Neural progenitor cell (in vitro differentiated cells): ENCODE data around the gene SREBF2. TPM values are rescaled to one million over a fixed set of nuclear protein-coding genes. Genes with fewer than 3 reads are reported as not detected.

Source experiments
- DNase-seq: peaks from one replicate; pipeline ENCODE4 v3.0.0-alpha.2; 2016; ENCODE audit warnings: low spot score
- H2AFZ ChIP-seq: fragments of 200-600 bp; sonication (generic); replicated peaks from 2 replicates; pipeline ENCODE4 v1.6.1; 2016; ENCODE audit warnings: antibody characterized with exemption
- H3F3A ChIP-seq: fragments of 200-600 bp; sonication (generic); 2 replicates; pipeline ENCODE4 v1.6.1; 2016; ENCODE audit warnings: antibody characterized with exemption, low read depth
- H3K27ac ChIP-seq: fragments of 200-600 bp; sonication (generic); 2 replicates; pipeline ENCODE4 v1.5.1; 2016; ENCODE audit warnings: mild to moderate bottlenecking
- H3K27me3 ChIP-seq: fragments of 200-600 bp; sonication (generic); 2 replicates; pipeline ENCODE4 v1.6.1; 2016; ENCODE audit warnings: mild to moderate bottlenecking, moderate library complexity
- H3K36me3 ChIP-seq: fragments of 200-600 bp; sonication (generic); 2 replicates; pipeline ENCODE4 v1.5.1; 2016
- H3K4me1 ChIP-seq: fragments of 200-600 bp; sonication (generic); 2 replicates; pipeline ENCODE4 v1.6.1; 2016; ENCODE audit warnings: mixed run types
- H3K4me2 ChIP-seq: fragments of 200-600 bp; sonication (generic); 2 replicates; pipeline ENCODE4 v1.6.1; 2016
- H3K4me3 ChIP-seq: fragments of 200-600 bp; sonication (generic); 2 replicates; pipeline ENCODE4 v1.5.1; 2016
- H3K79me2 ChIP-seq: fragments of 200-600 bp; sonication (generic); 2 replicates; pipeline ENCODE4 v1.6.1; 2016; ENCODE audit warnings: low read depth
- H3K9ac ChIP-seq: fragments of 200-600 bp; sonication (generic); 2 replicates; pipeline ENCODE4 v1.6.1; 2016
- H3K9me3 ChIP-seq: fragments of 200-600 bp; sonication (generic); 2 replicates; pipeline ENCODE4 v1.5.1; 2016; ENCODE audit warnings: low read depth
- H4K20me1 ChIP-seq: fragments of 200-600 bp; sonication (generic); 2 replicates; pipeline ENCODE4 v1.6.1; 2016; ENCODE audit warnings: low read depth
- H3K27ac Mint-ChIP-seq: 3 replicates; pipeline ENCODE4 v1.8.0; 2021; ENCODE audit warnings: mixed read lengths
- H3K27me3 Mint-ChIP-seq: 2 replicates; pipeline ENCODE4 v1.8.0; 2022; ENCODE audit warnings: low read depth, mild to moderate bottlenecking, inconsistent platforms, moderate library complexity, mixed read lengths; ENCODE audit not compliant: insufficient read depth
- H3K36me3 Mint-ChIP-seq: 3 replicates; pipeline ENCODE4 v1.8.0; 2021; ENCODE audit warnings: mixed read lengths
- H3K4me1 Mint-ChIP-seq: 3 replicates; pipeline ENCODE4 v1.8.0; 2021; ENCODE audit warnings: mixed read lengths
- H3K4me3 Mint-ChIP-seq: 3 replicates; pipeline ENCODE4 v1.8.0; 2021; ENCODE audit warnings: mild to moderate bottlenecking, moderate library complexity, mixed read lengths
- H3K9me3 Mint-ChIP-seq: 3 replicates; pipeline ENCODE4 v1.8.0; 2020; ENCODE audit warnings: mixed read lengths
- EZH2 ChIP-seq: fragments of 200-600 bp; sonication (generic); IDR thresholded peaks from 2 replicates; pipeline ENCODE4 v1.6.1; 2017; ENCODE audit warnings: antibody characterized with exemption, mild to moderate bottlenecking, moderate library complexity
- EZH2phosphoT487 ChIP-seq: fragments of 200-600 bp; sonication (generic); IDR thresholded peaks from 2 replicates; pipeline ENCODE4 v1.6.1; 2017; ENCODE audit warnings: antibody characterized with exemption
- total RNA-seq: library from RNA; depleted of rRNA; stranded (reverse); fragments of >200 nt; gene quantifications from 2 replicates; pipeline ENCODE4 v1.2.3, GENCODE V29; 2015; ENCODE audit warnings: low replicate concordance
- TF ChIP-seq, protein P1 (sequence below): fragments of 200-600 bp; sonication (generic); IDR thresholded peaks from 2 replicates; pipeline ENCODE4 v1.5.1; 2017; ENCODE audit warnings: antibody characterized with exemption, mild to moderate bottlenecking

SREBF2 gene
- total RNA-seq, 1 donor from 2014 or later = 64.0 TPM

DNA sequence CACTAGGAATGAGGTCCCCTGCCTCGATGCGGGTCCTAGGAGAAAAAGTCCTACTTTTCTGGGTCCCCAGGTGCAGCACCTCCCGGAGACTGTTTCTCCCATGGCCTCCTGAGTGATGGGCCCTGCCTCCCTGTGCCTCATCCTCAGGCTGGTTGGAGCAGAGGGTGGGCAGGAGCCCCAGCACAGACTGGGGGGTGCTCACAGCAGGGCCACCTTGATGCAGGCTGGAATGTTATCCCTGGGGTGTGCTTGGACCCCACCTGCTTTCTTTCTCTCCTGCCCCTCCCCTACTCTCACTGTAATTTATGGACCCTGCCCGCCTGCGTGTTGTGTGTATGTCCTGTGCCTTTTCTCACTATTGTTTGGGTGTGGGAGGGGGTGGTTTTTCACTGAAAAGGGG is 73.9 kb downstream of the SREBF2 start:
- Histone ChIP-seq H3K27ac (no peak overlapping the region), H3K36me3 (no peaks in the 10 kb centered on the region), H3K9me3 (no peaks in the 10 kb centered on the region), H3K4me1 (peaks cover 13% of the 10 kb centered on the region), H2AFZ (no peak overlapping the region), H4K20me1 (peaks cover 77% of the 10 kb centered on the region), H3K4me2 (no peak overlapping the region), H3K79me2 (no peaks in the 10 kb centered on the region), H3F3A (peaks cover 28% of the 10 kb centered on the region), H3K27me3 (peaks cover 43% of the 10 kb centered on the region), H3K9ac (no peak overlapping the region), H3K4me3 (no peak overlapping the region)
- Mint-ChIP-seq H3K4me3 (no peak overlapping the region), H3K36me3 (peaks cover 12% of the 10 kb centered on the region), H3K9me3 (peaks cover 4% of the 10 kb centered on the region), H3K4me1 (peaks cover 5% of the 10 kb centered on the region), H3K27ac (no peak overlapping the region), H3K27me3 (peaks cover 26% of the 10 kb centered on the region)
- no peak for DNase-seq
- TF ChIP-seq EZH2phosphoT487 (no peak), EZH2 (no peak)
- TF ChIP-seq, protein P1, sequence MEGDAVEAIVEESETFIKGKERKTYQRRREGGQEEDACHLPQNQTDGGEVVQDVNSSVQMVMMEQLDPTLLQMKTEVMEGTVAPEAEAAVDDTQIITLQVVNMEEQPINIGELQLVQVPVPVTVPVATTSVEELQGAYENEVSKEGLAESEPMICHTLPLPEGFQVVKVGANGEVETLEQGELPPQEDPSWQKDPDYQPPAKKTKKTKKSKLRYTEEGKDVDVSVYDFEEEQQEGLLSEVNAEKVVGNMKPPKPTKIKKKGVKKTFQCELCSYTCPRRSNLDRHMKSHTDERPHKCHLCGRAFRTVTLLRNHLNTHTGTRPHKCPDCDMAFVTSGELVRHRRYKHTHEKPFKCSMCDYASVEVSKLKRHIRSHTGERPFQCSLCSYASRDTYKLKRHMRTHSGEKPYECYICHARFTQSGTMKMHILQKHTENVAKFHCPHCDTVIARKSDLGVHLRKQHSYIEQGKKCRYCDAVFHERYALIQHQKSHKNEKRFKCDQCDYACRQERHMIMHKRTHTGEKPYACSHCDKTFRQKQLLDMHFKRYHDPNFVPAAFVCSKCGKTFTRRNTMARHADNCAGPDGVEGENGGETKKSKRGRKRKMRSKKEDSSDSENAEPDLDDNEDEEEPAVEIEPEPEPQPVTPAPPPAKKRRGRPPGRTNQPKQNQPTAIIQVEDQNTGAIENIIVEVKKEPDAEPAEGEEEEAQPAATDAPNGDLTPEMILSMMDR = no peak

DNA sequence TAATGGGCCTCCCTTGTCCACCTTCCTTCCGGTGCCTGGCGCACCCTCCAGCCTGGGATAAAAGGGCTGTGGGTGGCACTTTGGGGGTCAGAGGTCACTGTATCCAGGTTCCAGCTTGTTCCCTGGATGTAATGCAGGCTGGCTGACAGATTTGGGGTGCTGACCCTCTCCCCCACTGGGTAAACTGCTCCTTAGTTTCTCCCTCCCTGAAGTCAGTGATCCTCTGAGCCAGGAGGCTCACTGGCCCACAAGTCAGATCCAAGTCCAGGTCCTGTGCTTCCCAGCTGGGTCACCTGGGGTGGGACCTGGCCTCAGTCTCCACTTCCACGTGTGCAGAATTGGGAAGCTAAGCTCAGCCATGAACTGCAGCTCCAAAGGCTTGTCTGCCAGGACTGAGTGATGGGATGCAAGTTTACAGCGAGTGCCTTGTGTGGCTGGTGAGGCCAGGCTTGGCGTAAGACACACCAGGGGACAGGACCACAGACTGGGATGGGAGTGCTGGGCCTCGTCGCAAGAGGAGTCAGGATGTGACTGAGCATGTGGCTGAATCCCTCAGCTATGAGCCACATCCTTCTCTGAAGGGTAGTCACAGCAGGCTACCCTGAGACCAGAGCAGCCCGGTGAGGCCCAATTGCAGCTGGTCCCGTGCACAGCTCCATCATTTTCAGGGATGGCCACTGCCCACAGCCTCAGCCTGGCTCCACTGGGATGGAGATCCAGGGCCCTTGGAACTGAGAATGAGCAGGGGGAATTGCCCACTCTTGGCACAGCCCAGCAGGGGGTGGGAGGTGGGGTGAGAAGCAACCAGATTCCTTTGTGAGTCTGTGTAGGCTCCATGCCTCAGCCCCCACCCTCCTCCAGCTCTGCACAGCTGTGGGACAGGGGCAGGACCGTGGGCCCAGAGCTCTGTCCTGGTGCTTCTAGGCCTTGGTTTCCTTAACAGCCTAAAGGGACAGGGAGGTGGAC is 74.8 kb downstream of the SREBF2 start:
- Histone ChIP-seq H3K4me1 (peaks cover 13% of the 10 kb centered on the region), H3K27me3 (peaks cover 52% of the 10 kb centered on the region), H3K9me3 (no peaks in the 10 kb centered on the region), H3K27ac (no peak overlapping the region), H3K4me3 (no peak overlapping the region), H2AFZ (no peak overlapping the region), H3K36me3 (no peaks in the 10 kb centered on the region), H3K9ac (no peak overlapping the region), H3K79me2 (no peaks in the 10 kb centered on the region), H3K4me2 (no peak overlapping the region), H4K20me1 (peaks cover 83% of the 10 kb centered on the region), H3F3A (peaks cover 28% of the 10 kb centered on the region)
- peak; percentile 19 for DNase-seq
- H3K27me3 Mint-ChIP-seq = peaks cover 35% of the 10 kb centered on the region
- TF ChIP-seq EZH2 (no peak), EZH2phosphoT487 (no peak)
- TF ChIP-seq, protein P1 = no peak
- peaks cover 12% of the 10 kb centered on the region for H3K36me3 Mint-ChIP-seq
- H3K27ac Mint-ChIP-seq = no peak overlapping the region
- peaks cover 5% of the 10 kb centered on the region for H3K4me1 Mint-ChIP-seq
- H3K9me3 Mint-ChIP-seq = peaks cover 4% of the 10 kb centered on the region
- H3K4me3 Mint-ChIP-seq = no peak overlapping the region

DNA sequence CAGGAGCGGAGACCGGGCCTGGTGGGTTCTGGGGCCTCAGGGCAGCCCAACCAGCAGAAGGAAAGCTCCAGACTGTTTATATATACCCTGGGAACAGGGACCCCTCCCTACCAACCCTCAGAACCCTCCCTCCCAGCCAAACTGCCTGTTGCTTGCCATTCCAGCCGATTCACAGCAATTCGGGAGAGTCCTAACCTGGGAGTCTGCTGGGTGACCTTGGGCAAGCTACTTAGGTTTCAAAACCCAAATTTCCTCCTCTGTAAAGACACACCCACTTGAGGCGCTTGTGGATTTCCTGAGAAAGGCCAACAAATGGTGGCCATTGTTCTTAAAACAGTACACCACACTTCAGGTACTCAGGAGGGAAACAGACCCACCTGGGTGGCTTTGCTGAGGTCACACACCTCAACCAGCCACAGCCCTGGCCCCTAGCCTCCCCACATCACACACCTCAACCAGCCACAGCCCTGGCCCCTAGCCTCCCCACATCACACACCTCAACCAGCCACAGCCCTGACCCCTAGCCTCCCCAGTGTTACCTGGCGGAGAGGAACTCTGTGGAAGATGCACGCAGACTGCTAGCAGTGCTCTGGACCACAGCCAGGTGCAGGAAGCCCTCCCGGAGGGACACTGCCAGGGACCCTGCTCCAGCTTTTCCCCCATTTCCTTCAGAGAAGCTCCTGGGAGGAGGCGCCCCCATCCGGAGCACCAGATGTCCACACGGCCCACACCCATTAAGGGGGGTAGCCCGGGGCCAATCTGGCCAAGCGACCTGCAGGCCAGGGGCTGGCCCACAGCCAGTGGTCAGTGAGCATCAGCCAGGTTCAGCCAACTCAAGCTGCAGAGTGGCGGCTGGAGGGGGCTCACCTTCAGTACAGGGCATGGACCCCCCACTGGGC is 75.8 kb downstream of the SREBF2 start:
- no peak overlapping the region for H3K27ac Mint-ChIP-seq
- H3K4me3 Mint-ChIP-seq = no peak overlapping the region
- Histone ChIP-seq H3K4me3 (no peak overlapping the region), H3F3A (peaks cover 28% of the 10 kb centered on the region), H3K9ac (no peak overlapping the region), H3K36me3 (no peaks in the 10 kb centered on the region), H3K79me2 (no peaks in the 10 kb centered on the region), H2AFZ (no peak overlapping the region), H3K4me1 (peaks cover 13% of the 10 kb centered on the region), H3K9me3 (no peaks in the 10 kb centered on the region), H3K4me2 (no peak overlapping the region), H3K27me3 (peaks cover 61% of the 10 kb centered on the region), H3K27ac (no peak overlapping the region), H4K20me1 (peaks cover 89% of the 10 kb centered on the region)
- peaks cover 43% of the 10 kb centered on the region for H3K27me3 Mint-ChIP-seq
- H3K9me3 Mint-ChIP-seq = peaks cover 4% of the 10 kb centered on the region
- peaks cover 7% of the 10 kb centered on the region for H3K4me1 Mint-ChIP-seq
- peak; percentile 34 for DNase-seq
- no peak for TF ChIP-seq EZH2phosphoT487
- TF ChIP-seq EZH2 = no peak
- TF ChIP-seq, protein P1 = no peak
- H3K36me3 Mint-ChIP-seq = peaks cover 12% of the 10 kb centered on the region
